Neural progenitor cell (in vitro differentiated cells): ENCODE data around the gene GRIK5. TPM values are rescaled to one million over a fixed set of nuclear protein-coding genes. Genes with fewer than 3 reads are reported as not detected.

Experiments
- DNase-seq: peaks from one replicate; pipeline ENCODE4 v3.0.0-alpha.2; 2016; ENCODE audit warnings: low spot score
- H2AFZ ChIP-seq: fragments of 200-600 bp; sonication (generic); replicated peaks from 2 replicates; pipeline ENCODE4 v1.6.1; 2016; ENCODE audit warnings: antibody characterized with exemption
- H3F3A ChIP-seq: fragments of 200-600 bp; sonication (generic); 2 replicates; pipeline ENCODE4 v1.6.1; 2016; ENCODE audit warnings: antibody characterized with exemption, low read depth
- H3K27ac ChIP-seq: fragments of 200-600 bp; sonication (generic); 2 replicates; pipeline ENCODE4 v1.5.1; 2016; ENCODE audit warnings: mild to moderate bottlenecking
- H3K27me3 ChIP-seq: fragments of 200-600 bp; sonication (generic); 2 replicates; pipeline ENCODE4 v1.6.1; 2016; ENCODE audit warnings: mild to moderate bottlenecking, moderate library complexity
- H3K36me3 ChIP-seq: fragments of 200-600 bp; sonication (generic); 2 replicates; pipeline ENCODE4 v1.5.1; 2016
- H3K4me1 ChIP-seq: fragments of 200-600 bp; sonication (generic); 2 replicates; pipeline ENCODE4 v1.6.1; 2016; ENCODE audit warnings: mixed run types
- H3K4me2 ChIP-seq: fragments of 200-600 bp; sonication (generic); 2 replicates; pipeline ENCODE4 v1.6.1; 2016
- H3K4me3 ChIP-seq: fragments of 200-600 bp; sonication (generic); 2 replicates; pipeline ENCODE4 v1.5.1; 2016
- H3K79me2 ChIP-seq: fragments of 200-600 bp; sonication (generic); 2 replicates; pipeline ENCODE4 v1.6.1; 2016; ENCODE audit warnings: low read depth
- H3K9ac ChIP-seq: fragments of 200-600 bp; sonication (generic); 2 replicates; pipeline ENCODE4 v1.6.1; 2016
- H3K9me3 ChIP-seq: fragments of 200-600 bp; sonication (generic); 2 replicates; pipeline ENCODE4 v1.5.1; 2016; ENCODE audit warnings: low read depth
- H4K20me1 ChIP-seq: fragments of 200-600 bp; sonication (generic); 2 replicates; pipeline ENCODE4 v1.6.1; 2016; ENCODE audit warnings: low read depth
- H3K27ac Mint-ChIP-seq: 3 replicates; pipeline ENCODE4 v1.8.0; 2021; ENCODE audit warnings: mixed read lengths
- H3K27me3 Mint-ChIP-seq: 2 replicates; pipeline ENCODE4 v1.8.0; 2022; ENCODE audit warnings: low read depth, mild to moderate bottlenecking, inconsistent platforms, moderate library complexity, mixed read lengths; ENCODE audit not compliant: insufficient read depth
- H3K36me3 Mint-ChIP-seq: 3 replicates; pipeline ENCODE4 v1.8.0; 2021; ENCODE audit warnings: mixed read lengths
- H3K4me1 Mint-ChIP-seq: 3 replicates; pipeline ENCODE4 v1.8.0; 2021; ENCODE audit warnings: mixed read lengths
- H3K4me3 Mint-ChIP-seq: 3 replicates; pipeline ENCODE4 v1.8.0; 2021; ENCODE audit warnings: mild to moderate bottlenecking, moderate library complexity, mixed read lengths
- H3K9me3 Mint-ChIP-seq: 3 replicates; pipeline ENCODE4 v1.8.0; 2020; ENCODE audit warnings: mixed read lengths
- CTCF ChIP-seq: fragments of 200-600 bp; sonication (generic); IDR thresholded peaks from 2 replicates; pipeline ENCODE4 v1.5.1; 2017; ENCODE audit warnings: antibody characterized with exemption, mild to moderate bottlenecking
- EZH2 ChIP-seq: fragments of 200-600 bp; sonication (generic); IDR thresholded peaks from 2 replicates; pipeline ENCODE4 v1.6.1; 2017; ENCODE audit warnings: antibody characterized with exemption, mild to moderate bottlenecking, moderate library complexity
- EZH2phosphoT487 ChIP-seq: fragments of 200-600 bp; sonication (generic); IDR thresholded peaks from 2 replicates; pipeline ENCODE4 v1.6.1; 2017; ENCODE audit warnings: antibody characterized with exemption
- total RNA-seq: library from RNA; depleted of rRNA; stranded (reverse); fragments of >200 nt; gene quantifications from 2 replicates; pipeline ENCODE4 v1.2.3, GENCODE V29; 2015; ENCODE audit warnings: low replicate concordance

Gene GRIK5
- total RNA-seq, 1 donor from 2014 or later: 5.8 TPM

GRCh38 chr19:42065051-42065450 is 5.0 kb downstream of the GRIK5 start:
- DNase-seq: no peak
- no peak overlapping the region for H3K9ac ChIP-seq
- H3K79me2 ChIP-seq: peaks cover 35% of the 10 kb centered on the region
- no peak overlapping the region for H3K27ac Mint-ChIP-seq
- H3K4me1 Mint-ChIP-seq: no peaks in the 10 kb centered on the region
- H3K27me3 Mint-ChIP-seq: peaks cover 3% of the 10 kb centered on the region
- no peak overlapping the region for H3K4me3 Mint-ChIP-seq
- TF ChIP-seq EZH2 (no peak), CTCF (no peak), EZH2phosphoT487 (no peak)
- H3K27ac ChIP-seq: no peak overlapping the region
- peaks cover 7% of the 10 kb centered on the region for H3F3A ChIP-seq
- no peaks in the 10 kb centered on the region for H3K27me3 ChIP-seq
- peaks cover 35% of the 10 kb centered on the region for H4K20me1 ChIP-seq
- H2AFZ ChIP-seq: no peak overlapping the region
- H3K36me3 Mint-ChIP-seq: peaks cover 6% of the 10 kb centered on the region
- H3K36me3 ChIP-seq: no peaks in the 10 kb centered on the region
- H3K9me3 ChIP-seq: no peaks in the 10 kb centered on the region
- no peak overlapping the region for H3K4me2 ChIP-seq
- H3K4me1 ChIP-seq: peaks cover 12% of the 10 kb centered on the region
- no peak overlapping the region for H3K4me3 ChIP-seq
- H3K9me3 Mint-ChIP-seq: no peaks in the 10 kb centered on the region

- peaks cover 3% of the 10 kb centered on the region for H3K27me3 Mint-ChIP-seq
- peaks cover 7% of the 10 kb centered on the region for H3F3A ChIP-seq
- no peak overlapping the region for H3K27ac Mint-ChIP-seq
- H3K4me1 ChIP-seq: peaks cover 11% of the 10 kb centered on the region
- peaks cover 35% of the 10 kb centered on the region for H4K20me1 ChIP-seq
- no peak overlapping the region for H3K27ac ChIP-seq
- H3K4me2 ChIP-seq: no peak overlapping the region
- no peak overlapping the region for H3K4me3 Mint-ChIP-seq
- peaks cover 8% of the 10 kb centered on the region for H3K36me3 Mint-ChIP-seq
- H2AFZ ChIP-seq: no peak overlapping the region
- no peak for DNase-seq
- H3K36me3 ChIP-seq: no peaks in the 10 kb centered on the region
- H3K9ac ChIP-seq: no peak overlapping the region
- no peaks in the 10 kb centered on the region for H3K4me1 Mint-ChIP-seq
- H3K9me3 ChIP-seq: no peaks in the 10 kb centered on the region
- H3K79me2 ChIP-seq: peaks cover 29% of the 10 kb centered on the region
- no peaks in the 10 kb centered on the region for H3K9me3 Mint-ChIP-seq
- no peak overlapping the region for H3K4me3 ChIP-seq
- TF ChIP-seq CTCF (no peak), EZH2phosphoT487 (no peak), EZH2 (no peak)
- no peaks in the 10 kb centered on the region for H3K27me3 ChIP-seq
These were observed 5.6 kb downstream of the GRIK5 start for GRCh38 chr19:42064432-42064831.

- Histone ChIP-seq H3K27ac (no peak overlapping the region), H3K36me3 (no peaks in the 10 kb centered on the region), H3K4me2 (no peak overlapping the region), H3K79me2 (peaks cover 8% of the 10 kb centered on the region), H3K27me3 (no peaks in the 10 kb centered on the region), H3F3A (no peaks in the 10 kb centered on the region), H3K4me3 (no peak overlapping the region), H3K9ac (no peak overlapping the region), H4K20me1 (peaks cover 21% of the 10 kb centered on the region), H3K4me1 (no peaks in the 10 kb centered on the region), H3K9me3 (no peaks in the 10 kb centered on the region), H2AFZ (no peak overlapping the region)
- DNase-seq: no peak
- no peaks in the 10 kb centered on the region for H3K4me1 Mint-ChIP-seq
- H3K9me3 Mint-ChIP-seq: no peaks in the 10 kb centered on the region
- H3K36me3 Mint-ChIP-seq: peaks cover 8% of the 10 kb centered on the region
- no peak overlapping the region for H3K4me3 Mint-ChIP-seq
- no peak overlapping the region for H3K27ac Mint-ChIP-seq
- TF ChIP-seq EZH2 (no peak), CTCF (no peak), EZH2phosphoT487 (no peak)
- peaks cover 3% of the 10 kb centered on the region for H3K27me3 Mint-ChIP-seq
These were observed 7.6 kb downstream of the GRIK5 start for GRCh38 chr19:42062381-42062780.
